Fibroblast of skin of left biceps (primary cell): ENCODE results near the gene COP1.

Source experiments
- DNase-seq, 2 experiments: peaks; one replicate each; pipeline ENCODE4 v3.0.0-alpha.2; 2013; ENCODE audit warnings: low read depth in 2 of 2

COP1 gene

GRCh38 chr1:176199707-176200106 is 7.4 kb downstream of the COP1 start:
- no peak for DNase-seq

GRCh38 chr1:176198413-176198812 is 8.7 kb downstream of the COP1 start:
- no peak for DNase-seq

GRCh38 chr1:176196728-176197127 is 10.4 kb downstream of the COP1 start:
- DNase-seq = no peak

- no peak for DNase-seq
Observed at GRCh38 chr1:176195547-176195946, 11.5 kb downstream of the COP1 start.

- no peak for DNase-seq
Observed at GRCh38 chr1:176193663-176194062, 13.4 kb downstream of the COP1 start.

- no peak for DNase-seq
Observed at GRCh38 chr1:176193023-176193422, 14.1 kb downstream of the COP1 start.

- no peak for DNase-seq
Observed at GRCh38 chr1:176188604-176189003, 18.5 kb downstream of the COP1 start.

GRCh38 chr1:176187001-176187400 is 20.1 kb downstream of the COP1 start:
- DNase-seq = no peak

- no peak for DNase-seq
Observed at GRCh38 chr1:176183618-176184017, 23.5 kb downstream of the COP1 start.

GRCh38 chr1:176178316-176178715 is 28.8 kb downstream of the COP1 start:
- DNase-seq = no peak

GRCh38 chr1:176177764-176178163 is 29.3 kb downstream of the COP1 start:
- DNase-seq = no peak

- DNase-seq = no peak
Observed at GRCh38 chr1:176174108-176174507, 33.0 kb downstream of the COP1 start.

- DNase-seq = no peak
Observed at GRCh38 chr1:176172215-176172614, 34.9 kb downstream of the COP1 start.

GRCh38 chr1:176167210-176167609 is 39.9 kb downstream of the COP1 start:
- DNase-seq = no peak

GRCh38 chr1:176165573-176165972 is 41.5 kb downstream of the COP1 start:
- DNase-seq = no peak

- no peak for DNase-seq
Observed at GRCh38 chr1:176164014-176164678, 42.9 kb downstream of the COP1 start.

- DNase-seq = no peak
Observed at GRCh38 chr1:176159993-176160392, 47.1 kb downstream of the COP1 start.

- no peak for DNase-seq
Observed at GRCh38 chr1:176157995-176158394, 49.1 kb downstream of the COP1 start.

- DNase-seq = no peak
Observed at GRCh38 chr1:176149939-176150807, 56.9 kb downstream of the COP1 start.

GRCh38 chr1:176144526-176144925 is 62.6 kb downstream of the COP1 start:
- no peak for DNase-seq

- no peak for DNase-seq
Observed at GRCh38 chr1:176142973-176143372, 64.1 kb downstream of the COP1 start.

- no peak for DNase-seq
Observed at GRCh38 chr1:176141449-176141848, 65.6 kb downstream of the COP1 start.

- DNase-seq = no peak
Observed at GRCh38 chr1:176136891-176137290, 70.2 kb downstream of the COP1 start.
